GM19372 (cell line): ENCODE data around the gene RETREG2.

Experiments used
- ATAC-seq: cut with Tn5 transposase; IDR thresholded peaks from one replicate; pipeline ENCODE4 v1.9.1; 2021; ENCODE audit warnings: mild to moderate bottlenecking, low read depth, moderate library complexity; ENCODE audit not compliant: unreplicated experiment

Gene RETREG2

GRCh38 chr2:219213486-219214071 lies 35.5 kb downstream of the RETREG2 start:
- ATAC-seq: no peak

GRCh38 chr2:219214141-219214540 lies 36.1 kb downstream of the RETREG2 start:
- ATAC-seq: no peak

DNA sequence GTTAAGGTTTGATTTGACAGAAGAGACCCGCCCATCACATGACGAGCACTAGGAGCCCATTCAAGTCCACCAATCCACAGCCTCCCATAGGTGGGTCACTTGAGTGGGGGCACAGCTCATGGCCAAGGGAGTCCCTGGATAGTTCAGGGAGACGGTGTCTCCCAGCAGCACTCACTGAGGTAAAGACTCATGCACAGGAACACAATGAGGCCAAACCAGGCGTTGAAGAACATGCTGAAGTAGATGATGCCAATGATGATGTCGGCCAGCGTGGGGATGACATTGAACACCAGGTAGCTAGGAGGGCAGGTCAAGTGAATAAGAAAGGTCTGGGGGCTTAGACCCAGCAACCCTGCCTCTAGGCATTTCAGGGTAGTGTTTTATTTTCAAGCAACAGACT lies 36.7 kb downstream of the RETREG2 start:
- ATAC-seq: no peak

GRCh38 chr2:219215871-219216534 lies 37.9 kb downstream of the RETREG2 start:
- ATAC-seq: no peak

DNA sequence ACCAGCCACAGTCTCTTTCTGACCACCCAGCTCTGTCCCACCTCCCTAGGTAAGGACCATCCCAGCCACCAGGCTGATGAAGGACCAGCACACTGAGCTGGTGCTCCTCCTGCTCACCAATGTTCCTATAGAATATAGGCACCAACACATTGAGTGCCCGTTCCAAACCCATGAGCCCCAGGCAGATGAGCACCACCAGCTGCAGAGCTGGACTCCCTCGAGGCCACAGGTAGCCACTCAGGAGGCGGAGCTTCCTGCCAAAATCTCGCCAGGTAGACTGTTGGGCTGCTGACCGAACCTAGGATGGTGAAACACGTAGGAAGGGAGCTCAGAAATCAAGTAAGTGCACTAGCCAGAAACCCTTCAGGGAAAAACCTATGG lies 38.5 kb downstream of the RETREG2 start:
- ATAC-seq: no peak

DNA sequence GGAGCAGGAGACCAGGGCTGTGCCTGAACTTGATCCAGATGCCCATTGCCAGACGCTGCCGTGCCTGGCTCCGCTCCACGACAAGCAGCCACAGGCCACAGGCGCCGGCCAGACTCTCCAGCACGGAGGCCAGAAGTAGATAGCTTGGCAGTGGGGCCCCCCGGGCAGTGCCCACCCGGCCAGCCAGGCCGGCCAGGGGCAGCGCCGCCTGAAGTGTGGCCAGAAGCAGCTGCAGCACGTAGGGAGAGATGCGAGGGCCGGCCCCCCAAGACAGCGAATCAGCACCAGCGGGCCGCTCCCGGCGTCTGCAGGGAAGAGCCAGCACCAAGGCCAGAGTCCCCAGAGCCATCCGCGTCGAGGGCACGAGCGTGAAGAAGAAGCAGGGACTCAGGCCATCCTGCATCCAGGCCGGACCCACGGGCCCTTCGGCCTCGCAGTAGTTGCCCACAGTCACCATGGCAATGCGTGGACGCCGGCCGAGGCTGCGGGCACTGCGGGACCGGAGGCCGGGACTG lies 40.2 kb downstream of the RETREG2 start:
- ATAC-seq: peak; percentile 31

GRCh38 chr2:219218732-219219701 lies 40.9 kb downstream of the RETREG2 start, which contains the start of gene ABCB6:
ABCB6 (minus strand) TSS chr2:219218958; CDS start chr2:219218673, 285 bp downstream.
- peak; percentile 82 for ATAC-seq

DNA sequence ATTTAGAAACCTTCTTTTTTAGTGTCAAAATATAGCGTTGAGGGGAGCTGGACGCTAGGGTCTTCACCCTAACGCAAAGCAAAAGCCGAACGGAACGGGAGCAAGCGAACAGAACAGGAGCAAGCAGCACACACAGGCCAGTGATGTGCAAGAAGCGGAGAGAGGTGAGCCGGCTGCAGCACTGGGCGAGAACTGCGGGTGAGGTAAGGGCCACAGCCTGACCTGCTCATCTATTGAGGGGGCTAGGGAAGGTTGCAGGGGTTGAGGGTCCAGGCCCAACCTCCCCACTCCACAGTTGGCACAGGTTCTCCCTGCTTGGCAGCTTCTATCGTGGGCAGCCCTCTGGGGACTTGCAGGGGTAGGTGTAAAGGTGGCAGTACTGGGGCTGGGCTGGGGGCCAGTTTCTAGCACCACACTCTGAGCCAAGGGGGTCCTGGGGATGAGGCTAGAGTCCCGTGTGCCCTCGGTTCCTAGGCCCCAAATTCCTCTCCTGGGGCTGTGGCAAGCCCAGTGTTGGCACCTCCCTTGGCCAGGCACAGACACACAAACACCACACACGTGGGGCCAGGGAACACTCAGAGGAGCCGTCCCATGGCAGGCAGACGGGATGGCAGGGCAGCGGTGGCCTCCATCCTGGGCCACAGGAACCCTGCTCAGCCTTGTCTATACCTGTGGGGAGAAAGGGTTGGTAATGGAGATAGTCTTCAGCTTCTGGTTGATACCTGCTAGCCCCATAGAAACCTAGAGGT lies 41.9 kb downstream of the RETREG2 start:
- ATAC-seq: no peak

DNA sequence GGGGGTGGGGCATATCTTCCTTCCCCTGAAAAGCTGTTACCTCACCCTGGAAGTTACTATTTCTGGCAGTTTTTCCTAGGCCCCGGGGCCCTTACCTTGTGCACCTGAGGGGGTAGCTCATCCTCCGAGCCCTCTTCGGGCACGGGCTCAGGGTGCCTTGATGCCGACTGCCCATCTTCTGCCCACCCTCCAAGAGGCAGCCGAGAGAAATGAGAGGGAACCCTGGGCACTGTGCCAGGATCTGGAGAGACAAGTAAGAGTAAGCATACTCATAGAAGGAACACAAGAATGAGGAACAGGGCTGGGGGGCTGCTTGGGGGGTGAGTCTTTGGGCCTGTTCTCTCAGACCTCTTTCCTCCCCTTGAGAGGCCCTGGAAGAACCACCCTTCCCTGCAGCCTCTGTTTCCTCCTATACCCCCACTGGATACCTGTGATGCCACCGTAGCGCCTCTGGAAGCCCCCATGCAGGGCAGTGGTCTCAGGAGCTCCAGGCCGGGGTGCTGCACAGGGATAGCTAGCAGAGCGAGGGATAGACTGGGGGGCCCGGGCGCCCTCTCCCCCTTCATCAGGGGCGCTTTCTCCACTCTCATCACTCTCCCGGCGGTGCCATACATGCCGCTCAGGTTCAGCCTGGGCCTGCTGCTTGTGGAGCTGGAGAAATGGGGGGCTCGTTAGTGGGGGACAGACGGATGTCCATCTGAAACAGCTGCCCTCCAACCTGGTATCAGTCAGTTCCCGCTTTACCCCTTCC lies 42.8 kb downstream of the RETREG2 start:
- no peak for ATAC-seq

DNA sequence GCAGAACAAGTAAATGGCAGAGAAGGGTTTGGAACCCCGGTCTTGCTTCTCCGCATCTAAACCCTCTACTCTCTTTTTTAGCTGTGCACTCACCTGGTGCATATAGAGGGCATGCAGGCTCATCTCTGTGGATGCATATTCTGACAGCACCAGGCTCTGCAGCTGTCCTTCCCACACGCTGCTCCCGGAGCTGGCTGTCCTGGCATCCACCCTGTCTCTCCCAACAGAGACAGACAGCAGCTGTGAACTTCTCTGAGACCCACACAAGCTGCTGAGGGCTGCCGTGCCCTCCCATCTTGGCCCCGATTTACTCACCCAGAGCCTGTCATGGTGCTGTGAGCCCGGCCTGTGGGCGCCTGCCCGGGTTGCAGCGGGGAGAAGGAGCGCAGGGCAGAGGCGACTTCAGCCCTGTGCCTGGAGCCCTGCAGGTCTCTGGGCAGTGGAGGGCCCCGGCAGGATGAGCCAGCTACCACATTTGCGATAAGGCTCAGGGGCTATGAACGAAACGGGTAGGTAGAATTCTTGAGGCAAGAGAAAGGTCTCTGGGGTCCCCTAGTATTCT lies 44.0 kb downstream of the RETREG2 start:
- no peak for ATAC-seq

DNA sequence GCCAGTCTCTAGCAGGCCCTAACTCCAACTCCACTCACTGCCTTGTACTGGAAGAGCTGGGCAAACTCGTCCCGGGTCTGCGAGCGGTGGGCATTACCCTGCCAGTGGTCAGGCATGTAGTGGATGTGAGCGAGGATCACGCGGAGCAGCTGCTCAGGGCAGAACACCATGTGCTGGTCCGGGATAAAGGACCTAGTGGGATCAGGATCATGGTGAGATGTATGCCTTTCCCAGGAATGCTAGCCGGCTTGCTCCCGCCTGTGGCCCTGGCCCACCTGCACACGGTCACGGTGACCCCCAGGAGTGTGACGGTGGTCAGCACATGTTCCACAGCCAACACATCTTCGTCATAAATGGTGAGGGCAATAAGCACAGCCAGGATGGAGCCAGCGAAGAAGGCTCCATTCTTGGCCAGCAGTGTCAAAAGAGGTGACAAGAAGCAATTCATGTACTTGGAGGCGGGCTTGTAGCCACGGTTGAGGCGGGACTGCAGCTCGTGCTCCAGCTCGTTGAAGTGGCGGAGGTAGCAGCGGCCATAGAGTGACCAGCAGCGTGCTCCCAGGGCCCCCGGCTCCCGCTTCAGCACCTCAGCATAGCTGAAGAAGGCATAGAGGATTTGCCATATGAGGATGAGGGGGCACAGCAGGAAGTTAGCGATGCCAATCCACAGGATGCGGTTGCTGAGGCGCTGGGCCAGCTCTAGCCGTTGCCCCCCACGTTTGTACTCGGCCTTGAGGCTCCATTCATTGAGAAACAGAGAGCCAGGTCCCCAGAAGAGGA lies 45.9 kb downstream of the RETREG2 start:
- ATAC-seq: no peak

- ATAC-seq: no peak
Measured at GRCh38 chr2:219225350-219225749, 47.3 kb downstream of the RETREG2 start.

- no peak for ATAC-seq
Measured at GRCh38 chr2:219228041-219228910, 50.2 kb downstream of the RETREG2 start.

DNA sequence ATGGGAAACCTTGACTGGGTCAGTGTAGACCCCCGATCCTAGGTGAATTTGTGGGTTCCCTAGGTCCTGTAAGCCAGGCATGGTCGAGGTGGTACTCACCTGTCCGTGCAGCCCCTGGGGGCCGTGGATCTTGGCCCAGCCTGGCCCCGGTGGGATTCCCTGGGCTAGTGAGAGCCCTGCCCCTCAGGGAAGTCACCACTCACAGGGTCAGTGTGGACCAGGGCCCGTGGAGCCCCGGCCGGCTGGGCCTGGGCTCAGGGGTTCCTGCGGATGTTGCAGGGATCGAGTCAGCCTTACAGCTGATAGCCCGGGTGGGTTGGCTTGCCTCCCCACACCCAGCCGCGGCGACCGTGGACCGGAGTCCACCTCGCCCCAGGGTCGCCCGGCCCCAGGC lies 50.8 kb downstream of the RETREG2 start:
- peak; percentile 17 for ATAC-seq

DNA sequence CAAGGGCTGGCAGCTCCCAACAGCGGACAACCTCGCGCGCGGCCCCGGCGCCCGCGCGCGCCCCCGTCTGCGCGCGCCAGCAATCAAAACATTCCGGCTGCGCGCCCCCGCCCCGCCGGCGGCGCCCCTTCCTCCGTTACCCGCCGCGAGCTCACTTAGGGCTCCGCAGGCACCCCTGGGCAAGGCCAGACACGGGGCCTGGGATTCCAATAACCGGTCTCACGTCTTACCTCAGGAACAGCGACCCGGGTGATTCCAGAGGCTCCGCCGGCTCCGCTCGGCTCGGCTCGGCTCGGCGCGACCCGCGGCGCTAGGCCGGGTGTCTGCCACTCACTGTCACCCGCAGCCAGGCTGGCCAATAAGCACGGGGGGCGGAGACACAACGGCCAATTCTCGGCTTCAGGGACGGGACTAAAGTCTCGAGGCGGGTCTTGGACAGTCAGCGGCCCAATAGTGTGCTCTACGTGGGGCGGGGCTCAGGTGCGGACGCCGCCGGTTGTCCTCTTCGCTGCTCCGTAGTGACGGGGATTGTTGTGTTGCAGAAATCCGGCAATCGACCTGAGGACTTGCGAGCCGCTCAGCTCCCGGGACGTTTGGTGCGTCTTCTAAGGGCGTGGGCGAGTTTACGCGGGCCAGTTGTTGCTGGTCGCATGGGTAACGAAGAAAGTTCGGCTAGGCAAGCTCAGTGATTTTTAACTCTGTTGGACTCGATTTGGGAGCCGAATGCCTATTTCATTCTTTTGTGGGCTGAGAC lies 51.4 kb downstream of the RETREG2 start, which contains the start of the genes ANKZF1 and ATG9A:
Gene ANKZF1, plus strand, starts transcription at position 502 of the 754 bp plus-strand sequence. CDS start 452 bp downstream, outside the sequence.
Gene ATG9A, minus strand, starts transcription at position 332 of the 754 bp plus-strand sequence. CDS start 1,612 bp downstream, outside the sequence.
- ATAC-seq: peak; percentile 91

DNA sequence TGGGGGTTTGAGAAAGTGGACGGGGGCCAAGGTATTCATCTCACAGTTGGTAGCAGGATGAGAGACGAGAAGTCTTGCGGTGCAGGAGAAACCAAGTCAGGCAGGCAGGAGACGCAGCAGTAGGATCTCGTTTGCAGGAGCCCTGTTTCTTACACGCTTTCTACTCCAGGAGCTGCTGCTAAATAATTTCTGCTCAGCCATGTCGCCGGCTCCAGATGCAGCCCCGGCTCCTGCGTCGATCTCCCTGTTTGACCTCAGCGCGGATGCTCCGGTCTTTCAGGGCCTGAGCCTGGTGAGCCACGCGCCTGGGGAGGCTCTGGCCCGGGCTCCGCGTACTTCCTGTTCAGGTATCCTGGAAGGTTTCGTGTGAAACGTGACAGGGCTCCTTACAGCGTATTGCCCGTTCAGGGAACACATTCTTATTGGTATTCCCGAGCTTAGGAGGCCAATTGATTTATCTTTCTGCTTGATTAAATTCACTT lies 52.0 kb downstream of the RETREG2 start:
- ATAC-seq: peak; percentile 22
